Mucosa of stomach (tissue), 1 donor: ENCODE results near the gene ZC3H12D.

Source experiments
- H3K27me3 ChIP-seq: one replicate; pipeline ENCODE4 v1.7.0; 2013; ENCODE audit warnings: mild to moderate bottlenecking, low read length; ENCODE audit not compliant: control insufficient read depth, insufficient read depth
- H3K36me3 ChIP-seq: one replicate; pipeline ENCODE4 v1.7.0; 2013; ENCODE audit warnings: low read length; ENCODE audit not compliant: control insufficient read depth, insufficient read depth
- H3K4me1 ChIP-seq: one replicate; pipeline ENCODE4 v1.7.0; 2013; ENCODE audit warnings: mild to moderate bottlenecking, low read length; ENCODE audit not compliant: control insufficient read depth, insufficient read depth
- H3K4me3 ChIP-seq: one replicate; pipeline ENCODE4 v1.7.0; 2013; ENCODE audit warnings: low read length
- H3K9ac ChIP-seq: one replicate; pipeline ENCODE4 v1.7.0; 2013; ENCODE audit warnings: mild to moderate bottlenecking, low read length, moderate library complexity
- H3K9me3 ChIP-seq: one replicate; pipeline ENCODE4 v1.7.0; 2013; ENCODE audit warnings: mild to moderate bottlenecking, low read length, moderate library complexity; ENCODE audit not compliant: control insufficient read depth
- donor health status: Pancreatic carcinoma.

Gene ZC3H12D

GRCh38 chr6:149482545-149483333 lies 2.1 kb downstream of the ZC3H12D start:
- Histone ChIP-seq H3K27me3 (no peaks in the 10 kb centered on the region), H3K36me3 (no peaks in the 10 kb centered on the region), H3K4me1 (peaks cover 37% of the 10 kb centered on the region), H3K9ac (peak overlapping the region; percentile 46), H3K4me3 (no peak overlapping the region), H3K9me3 (no peaks in the 10 kb centered on the region)

GRCh38 chr6:149480502-149481280 lies 4.1 kb downstream of the ZC3H12D start:
- no peaks in the 10 kb centered on the region for H3K9me3 ChIP-seq
- H3K9ac ChIP-seq, result no peak overlapping the region
- H3K36me3 ChIP-seq, result no peaks in the 10 kb centered on the region
- no peaks in the 10 kb centered on the region for H3K27me3 ChIP-seq
- H3K4me3 ChIP-seq, result no peak overlapping the region
- peaks cover 32% of the 10 kb centered on the region for H3K4me1 ChIP-seq

- Histone ChIP-seq H3K9ac (no peak overlapping the region), H3K36me3 (no peaks in the 10 kb centered on the region), H3K4me1 (peaks cover 23% of the 10 kb centered on the region), H3K9me3 (no peaks in the 10 kb centered on the region), H3K27me3 (no peaks in the 10 kb centered on the region), H3K4me3 (no peak overlapping the region)
Observed at GRCh38 chr6:149478631-149479314, 6.0 kb downstream of the ZC3H12D start.

- Histone ChIP-seq H3K36me3 (no peaks in the 10 kb centered on the region), H3K9ac (no peak overlapping the region), H3K27me3 (no peaks in the 10 kb centered on the region), H3K9me3 (no peaks in the 10 kb centered on the region), H3K4me3 (no peak overlapping the region), H3K4me1 (peaks cover 23% of the 10 kb centered on the region)
Observed at GRCh38 chr6:149477544-149477943, 7.3 kb downstream of the ZC3H12D start.

GRCh38 chr6:149476789-149477455 lies 7.9 kb downstream of the ZC3H12D start:
- Histone ChIP-seq H3K9me3 (no peaks in the 10 kb centered on the region), H3K4me1 (peaks cover 26% of the 10 kb centered on the region), H3K9ac (no peak overlapping the region), H3K36me3 (no peaks in the 10 kb centered on the region), H3K4me3 (no peak overlapping the region), H3K27me3 (no peaks in the 10 kb centered on the region)

GRCh38 chr6:149474108-149474935 lies 10.5 kb downstream of the ZC3H12D start:
- H3K36me3 ChIP-seq, result no peaks in the 10 kb centered on the region
- H3K27me3 ChIP-seq, result no peaks in the 10 kb centered on the region
- H3K4me3 ChIP-seq, result no peak overlapping the region
- no peak overlapping the region for H3K9ac ChIP-seq
- H3K9me3 ChIP-seq, result no peaks in the 10 kb centered on the region
- H3K4me1 ChIP-seq, result peaks cover 26% of the 10 kb centered on the region

GRCh38 chr6:149473080-149474052 lies 11.4 kb downstream of the ZC3H12D start:
- no peaks in the 10 kb centered on the region for H3K36me3 ChIP-seq
- H3K9me3 ChIP-seq, result no peaks in the 10 kb centered on the region
- peaks cover 26% of the 10 kb centered on the region for H3K4me1 ChIP-seq
- no peaks in the 10 kb centered on the region for H3K27me3 ChIP-seq
- no peak overlapping the region for H3K9ac ChIP-seq
- H3K4me3 ChIP-seq, result peak overlapping the region; percentile 10

- H3K4me1 ChIP-seq, result peaks cover 26% of the 10 kb centered on the region
- H3K36me3 ChIP-seq, result no peaks in the 10 kb centered on the region
- H3K9me3 ChIP-seq, result no peaks in the 10 kb centered on the region
- no peak overlapping the region for H3K9ac ChIP-seq
- no peak overlapping the region for H3K4me3 ChIP-seq
- H3K27me3 ChIP-seq, result no peaks in the 10 kb centered on the region
Observed at GRCh38 chr6:149472241-149472640, 12.6 kb downstream of the ZC3H12D start.

- H3K36me3 ChIP-seq, result no peaks in the 10 kb centered on the region
- H3K4me3 ChIP-seq, result no peak overlapping the region
- H3K27me3 ChIP-seq, result no peaks in the 10 kb centered on the region
- no peaks in the 10 kb centered on the region for H3K9me3 ChIP-seq
- H3K4me1 ChIP-seq, result peaks cover 26% of the 10 kb centered on the region
- H3K9ac ChIP-seq, result no peak overlapping the region
Observed at GRCh38 chr6:149471801-149472200, 13.0 kb downstream of the ZC3H12D start.

- Histone ChIP-seq H3K27me3 (no peaks in the 10 kb centered on the region), H3K9ac (no peak overlapping the region), H3K36me3 (no peaks in the 10 kb centered on the region), H3K4me1 (peaks cover 26% of the 10 kb centered on the region), H3K9me3 (no peaks in the 10 kb centered on the region), H3K4me3 (no peak overlapping the region)
Observed at GRCh38 chr6:149470948-149471347, 13.9 kb downstream of the ZC3H12D start.
